Stromal cell of bone marrow (primary cell): Measurements from ENCODE around the gene GRIK3.

ENCODE experiments used
- DNase-seq: peaks from one replicate; pipeline ENCODE4 v3.0.0-alpha.2; 2012; ENCODE audit warnings: low read depth

Gene GRIK3

GRCh38 chr1:37015713-37016112 is 18.6 kb downstream of the GRIK3 start:
- no peak for DNase-seq

- DNase-seq = no peak
Observed at GRCh38 chr1:37012226-37012625, 22.1 kb downstream of the GRIK3 start.

GRCh38 chr1:37010011-37010410 is 24.3 kb downstream of the GRIK3 start:
- DNase-seq = no peak

GRCh38 chr1:37009521-37009920 is 24.8 kb downstream of the GRIK3 start:
- DNase-seq = no peak

- DNase-seq = no peak
Observed at GRCh38 chr1:37006132-37006868, 28.0 kb downstream of the GRIK3 start.

- no peak for DNase-seq
Observed at GRCh38 chr1:37002898-37003297, 31.4 kb downstream of the GRIK3 start.

- no peak for DNase-seq
Observed at GRCh38 chr1:37001703-37002102, 32.6 kb downstream of the GRIK3 start.

GRCh38 chr1:36996106-36996505 is 38.2 kb downstream of the GRIK3 start:
- no peak for DNase-seq

GRCh38 chr1:36994868-36995267 is 39.4 kb downstream of the GRIK3 start:
- DNase-seq = no peak

GRCh38 chr1:36994294-36994693 is 40.0 kb downstream of the GRIK3 start:
- no peak for DNase-seq

GRCh38 chr1:36992139-36992943 is 42.0 kb downstream of the GRIK3 start:
- DNase-seq = no peak

- DNase-seq = no peak
Observed at GRCh38 chr1:36991551-36991950, 42.8 kb downstream of the GRIK3 start.

- DNase-seq = no peak
Observed at GRCh38 chr1:36990928-36991327, 43.4 kb downstream of the GRIK3 start.

- DNase-seq = no peak
Observed at GRCh38 chr1:36989241-36989640, 45.1 kb downstream of the GRIK3 start.

- no peak for DNase-seq
Observed at GRCh38 chr1:36988741-36989193, 45.5 kb downstream of the GRIK3 start.

- no peak for DNase-seq
Observed at GRCh38 chr1:36988321-36988720, 46.0 kb downstream of the GRIK3 start.

- DNase-seq = no peak
Observed at GRCh38 chr1:36987276-36987675, 47.0 kb downstream of the GRIK3 start.

GRCh38 chr1:36986241-36986985 is 47.9 kb downstream of the GRIK3 start:
- DNase-seq = no peak

GRCh38 chr1:36984675-36985074 is 49.6 kb downstream of the GRIK3 start:
- no peak for DNase-seq

GRCh38 chr1:36984026-36984425 is 50.3 kb downstream of the GRIK3 start:
- DNase-seq = no peak

GRCh38 chr1:36982709-36983108 is 51.6 kb downstream of the GRIK3 start:
- no peak for DNase-seq

GRCh38 chr1:36981771-36982622 is 52.3 kb downstream of the GRIK3 start:
- no peak for DNase-seq
